NT2/D1 (cell line): ENCODE data around the gene LRRC4C.

Source experiments
- DNase-seq: peaks from one replicate; pipeline ENCODE4 v3.0.0-alpha.2; 2011; ENCODE audit warnings: low read depth, low spot score
- H3K27me3 ChIP-seq: 2 replicates; pipeline ENCODE4 v1.6.0; 2011; ENCODE audit warnings: mild to moderate bottlenecking; ENCODE audit not compliant: insufficient read length, insufficient read depth
- H3K36me3 ChIP-seq: 2 replicates; pipeline ENCODE4 v1.6.1; 2011; ENCODE audit warnings: mild to moderate bottlenecking, low read length, mixed read lengths; ENCODE audit not compliant: insufficient read depth, insufficient read length
- H3K4me1 ChIP-seq: 2 replicates; pipeline ENCODE4 v1.5.1; 2011; ENCODE audit not compliant: insufficient read depth, insufficient read length
- H3K4me3 ChIP-seq: 2 replicates; pipeline ENCODE4 v1.5.1; 2011; ENCODE audit warnings: low read depth; ENCODE audit not compliant: insufficient read length
- H3K9ac ChIP-seq: 2 replicates; pipeline ENCODE4 v1.6.0; 2011; ENCODE audit warnings: low read depth; ENCODE audit not compliant: insufficient read length
- H3K9me3 ChIP-seq: 2 replicates; pipeline ENCODE4 v1.5.1; 2011; ENCODE audit warnings: mild to moderate bottlenecking, low read length; ENCODE audit not compliant: insufficient read depth
- SUZ12 ChIP-seq: IDR thresholded peaks from 2 replicates; pipeline ENCODE4 v1.6.1; 2011; ENCODE audit not compliant: insufficient read length, insufficient read depth; ENCODE audit errors: extremely low read depth
- YY1 ChIP-seq: IDR thresholded peaks from 2 replicates; pipeline ENCODE4 v1.6.1; 2011; ENCODE audit not compliant: insufficient read length, insufficient read depth
- ZNF274 ChIP-seq: IDR thresholded peaks from 2 replicates; pipeline ENCODE4 v1.6.1; 2011; ENCODE audit warnings: mild to moderate bottlenecking, low read depth, low read length

Gene LRRC4C

GRCh38 chr11:40763046-40763445 lies 696.4 kb downstream of the LRRC4C start:
- TF ChIP-seq YY1 (no peak), SUZ12 (no peak), ZNF274 (no peak)
- Histone ChIP-seq H3K9me3 (no peaks in the 10 kb centered on the region), H3K9ac (no peak overlapping the region)

GRCh38 chr11:40759341-40759740 lies 700.1 kb downstream of the LRRC4C start:
- TF ChIP-seq ZNF274 (no peak), YY1 (no peak), SUZ12 (no peak)
- no peak for DNase-seq

More at GRCh38 chr11:40763046-40763445, 696.4 kb downstream of the LRRC4C start:
- H3K4me3 ChIP-seq: no peak overlapping the region
- H3K36me3 ChIP-seq: no peaks in the 10 kb centered on the region
- H3K4me1 ChIP-seq: no peaks in the 10 kb centered on the region
- DNase-seq: no peak
- H3K27me3 ChIP-seq: no peaks in the 10 kb centered on the region

GRCh38 chr11:40754297-40754696 lies 705.2 kb downstream of the LRRC4C start:
- TF ChIP-seq SUZ12 (no peak), YY1 (no peak), ZNF274 (no peak)
- no peak overlapping the region for H3K9ac ChIP-seq
- no peak overlapping the region for H3K4me3 ChIP-seq
- no peaks in the 10 kb centered on the region for H3K36me3 ChIP-seq
- H3K27me3 ChIP-seq: no peaks in the 10 kb centered on the region
- DNase-seq: no peak
- H3K9me3 ChIP-seq: no peaks in the 10 kb centered on the region
- H3K4me1 ChIP-seq: no peaks in the 10 kb centered on the region

More at GRCh38 chr11:40759341-40759740, 700.1 kb downstream of the LRRC4C start:
- H3K9me3 ChIP-seq: no peaks in the 10 kb centered on the region
- H3K27me3 ChIP-seq: no peaks in the 10 kb centered on the region
- H3K4me3 ChIP-seq: no peak overlapping the region
- H3K36me3 ChIP-seq: no peaks in the 10 kb centered on the region
- no peak overlapping the region for H3K9ac ChIP-seq
- H3K4me1 ChIP-seq: no peaks in the 10 kb centered on the region

- Histone ChIP-seq H3K27me3 (no peaks in the 10 kb centered on the region), H3K36me3 (no peaks in the 10 kb centered on the region), H3K9me3 (no peaks in the 10 kb centered on the region), H3K4me3 (no peak overlapping the region), H3K9ac (no peak overlapping the region), H3K4me1 (no peaks in the 10 kb centered on the region)
- no peak for TF ChIP-seq YY1
- TF ChIP-seq SUZ12: no peak
- no peak for TF ChIP-seq ZNF274
- DNase-seq: no peak
These were observed 713.2 kb downstream of the LRRC4C start for GRCh38 chr11:40746282-40746681.

GRCh38 chr11:40732132-40732531 lies 727.3 kb downstream of the LRRC4C start:
- Histone ChIP-seq H3K4me1 (no peaks in the 10 kb centered on the region), H3K9ac (no peak overlapping the region), H3K9me3 (no peaks in the 10 kb centered on the region), H3K4me3 (no peak overlapping the region), H3K27me3 (no peaks in the 10 kb centered on the region), H3K36me3 (no peaks in the 10 kb centered on the region)
- no peak for DNase-seq
- TF ChIP-seq SUZ12: no peak

GRCh38 chr11:40722179-40722795 lies 737.2 kb downstream of the LRRC4C start:
- no peaks in the 10 kb centered on the region for H3K27me3 ChIP-seq
- TF ChIP-seq YY1: no peak
- TF ChIP-seq ZNF274: no peak
- no peak for TF ChIP-seq SUZ12
- DNase-seq: peak; percentile 69
- H3K36me3 ChIP-seq: no peaks in the 10 kb centered on the region
- H3K9me3 ChIP-seq: no peaks in the 10 kb centered on the region
- no peak overlapping the region for H3K4me3 ChIP-seq
- H3K4me1 ChIP-seq: no peaks in the 10 kb centered on the region
- no peak overlapping the region for H3K9ac ChIP-seq

GRCh38 chr11:40716344-40717130 lies 742.9 kb downstream of the LRRC4C start:
- peak; percentile 47 for DNase-seq
- no peaks in the 10 kb centered on the region for H3K4me1 ChIP-seq
- TF ChIP-seq SUZ12 (no peak), ZNF274 (no peak), YY1 (no peak)
- H3K9me3 ChIP-seq: 0 out of 2 replicates have a peak, but pooled peaks cover 4% of the 10 kb centered on the region
- no peaks in the 10 kb centered on the region for H3K36me3 ChIP-seq
- no peaks in the 10 kb centered on the region for H3K27me3 ChIP-seq
- no peak overlapping the region for H3K9ac ChIP-seq
- no peak overlapping the region for H3K4me3 ChIP-seq
